CD4-positive, alpha-beta T cell treated with Interleukin-4 for 1 hour (primary cell): ENCODE data around the gene MZT2A.
"Not testable (repeated sequence)": the region's sequence is repeated elsewhere in the genome, so short reads cannot be mapped to it uniquely, and the experiment has no call there.

Experiments
- DNase-seq, 2 donors: peaks; one replicate each; pipeline ENCODE4 v3.0.0-alpha.2; 2020 to 2022

MZT2A gene

DNA sequence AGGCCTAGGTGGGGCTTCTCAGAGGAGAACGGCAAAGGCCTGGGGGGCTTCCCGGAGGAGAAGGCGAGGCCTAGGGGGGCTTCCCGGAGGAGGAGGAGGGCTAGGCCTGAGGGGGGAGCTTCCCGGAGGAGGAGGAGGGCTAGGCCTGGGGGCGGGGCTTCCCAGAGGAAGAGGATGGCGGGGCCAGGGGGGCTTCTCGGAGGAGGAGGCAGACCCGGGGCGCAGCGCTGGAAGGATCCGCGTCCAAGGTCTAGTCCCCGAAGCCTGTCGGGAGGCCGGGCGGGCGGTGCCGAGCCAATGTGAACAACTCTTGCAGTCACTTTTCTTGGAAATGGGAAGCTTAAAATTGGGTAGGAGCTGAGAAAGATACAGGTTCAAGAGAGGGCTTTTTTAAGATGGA is 46.3 kb downstream of the MZT2A start:
- DNase-seq: no peak

DNA sequence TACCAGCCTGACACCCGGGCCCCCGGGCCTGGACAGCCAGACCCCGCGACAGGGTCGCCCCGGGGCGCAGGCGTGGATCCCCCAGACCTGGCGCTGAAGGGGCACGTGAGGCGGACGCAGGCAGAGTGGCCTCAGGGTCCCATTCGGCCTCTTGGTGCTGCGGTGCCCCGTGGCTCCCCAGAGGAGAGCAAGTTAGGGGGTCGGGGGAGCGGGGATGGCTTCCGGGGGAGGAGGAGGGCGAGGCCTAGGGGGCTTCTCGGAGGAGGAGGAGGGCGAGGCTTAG is 46.7 kb downstream of the MZT2A start:
- not testable (repeated sequence) for DNase-seq

DNA sequence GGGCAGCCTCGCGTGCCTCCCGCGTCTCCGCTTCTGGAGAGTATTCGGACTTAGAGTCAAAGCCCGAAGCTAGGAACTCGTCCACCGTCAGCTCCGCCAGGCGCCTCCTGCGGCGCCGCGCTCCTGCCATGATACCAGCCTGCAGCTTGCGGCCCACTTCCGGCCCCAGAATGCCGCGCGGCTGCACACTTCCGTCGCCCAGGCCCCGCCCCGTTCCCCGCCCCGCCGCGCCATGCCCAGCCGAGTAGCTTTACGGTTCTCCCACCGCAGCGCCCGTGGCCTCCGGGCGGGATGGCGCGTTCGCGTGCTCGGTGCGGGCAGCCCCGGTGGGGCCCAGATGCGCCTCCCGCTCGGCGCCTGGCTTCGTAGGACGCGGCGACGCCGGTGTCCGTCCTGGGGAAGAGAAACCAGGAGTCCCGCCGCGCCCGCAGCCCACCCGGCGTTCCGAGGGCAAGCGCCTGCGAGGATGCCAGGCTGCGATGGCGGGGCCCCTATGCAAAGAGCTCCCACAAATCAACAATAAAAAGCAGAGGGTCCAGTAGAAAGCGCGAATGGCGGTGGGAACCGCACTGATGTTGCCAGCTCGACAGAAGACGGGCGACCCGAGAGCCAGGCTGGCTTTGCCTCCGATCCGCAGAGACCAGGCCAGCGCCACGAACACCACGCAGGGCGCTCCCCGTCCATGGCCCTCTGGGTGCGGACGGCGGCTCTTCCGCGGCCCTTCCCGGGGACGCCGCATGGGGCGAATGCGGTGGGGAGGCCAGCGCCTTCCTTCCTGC is 47.3 kb downstream of the MZT2A start:
- not testable (repeated sequence) for DNase-seq

DNA sequence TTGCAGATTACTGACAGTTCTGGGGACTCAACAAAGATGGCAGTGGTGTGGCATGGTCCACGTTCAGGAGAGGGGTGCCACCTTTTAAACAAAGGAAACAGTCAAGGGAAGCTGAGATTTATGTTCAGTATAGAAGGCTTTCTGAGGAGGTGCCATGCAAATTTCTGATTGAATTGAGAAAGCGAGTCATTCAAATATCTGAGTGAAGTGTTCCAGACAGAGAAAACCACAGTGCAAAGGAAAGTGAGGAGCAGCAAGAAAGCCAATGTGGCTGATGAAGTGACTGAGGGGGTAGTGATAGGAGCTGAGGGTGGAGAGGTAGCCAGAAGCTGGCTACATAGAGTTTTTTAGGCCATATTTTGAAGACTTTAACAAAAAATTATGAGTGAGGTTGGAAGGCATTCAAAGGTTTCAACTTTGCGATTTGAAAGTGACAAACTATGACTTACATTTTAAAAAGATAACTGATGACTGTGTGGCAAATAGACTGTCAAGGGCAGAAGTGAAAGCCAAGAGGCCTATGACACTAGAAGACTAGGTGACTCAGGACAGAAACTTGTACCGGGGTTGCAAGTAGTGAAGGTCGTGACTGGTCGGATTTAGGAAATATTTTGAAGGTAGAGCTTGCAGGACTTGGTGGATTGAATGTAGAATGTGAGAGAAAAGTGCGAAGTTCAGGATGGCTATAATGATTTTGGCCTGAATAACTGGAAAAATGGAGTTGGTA is 51.3 kb downstream of the MZT2A start:
- not testable (repeated sequence) for DNase-seq
